Activated T-helper 2 cell treated with anti-CD3 and anti-CD28 coated beads, Interferon-gamma antibody, Interleukin-2, Interleukin-4, amounts not matched to agents 10 μg/mL and 5 μg/mL and 100 μg/mL, durations not matched to agents 14 hours and 24 hours and 36 hours (primary cell): ENCODE data around the gene STAB1. TPM values are rescaled to one million over a fixed set of nuclear protein-coding genes. Genes with fewer than 3 reads are reported as not detected.

Experiments
- DNase-seq: peaks from one replicate; pipeline ENCODE4 v3.0.0; 2021; ENCODE audit warnings: low spot score
- H3K27ac Mint-ChIP-seq: one replicate; pipeline ENCODE4 v1.8.0; 2021; ENCODE audit warnings: mixed read lengths
- H3K27me3 Mint-ChIP-seq: one replicate; pipeline ENCODE4 v1.8.0; 2021; ENCODE audit warnings: low read depth, mixed read lengths
- H3K36me3 Mint-ChIP-seq: one replicate; pipeline ENCODE4 v1.8.0; 2021; ENCODE audit warnings: low read depth, mixed read lengths
- H3K4me1 Mint-ChIP-seq: one replicate; pipeline ENCODE4 v1.8.0; 2021; ENCODE audit warnings: low read depth, mixed read lengths
- H3K4me3 Mint-ChIP-seq: one replicate; pipeline ENCODE4 v1.8.0; 2021; ENCODE audit warnings: low read depth, mild to moderate bottlenecking, moderate library complexity, mixed read lengths
- H3K9me3 Mint-ChIP-seq: one replicate; pipeline ENCODE4 v1.8.0; 2021; ENCODE audit warnings: mixed read lengths
- intact Hi-C: fragments of 100-400 bp; cut with micrococcal nuclease; formaldehyde crosslinking; loops from one replicate; pipeline ENCODE4 v1.15.1; 2023
- total RNA-seq: library from RNA; stranded (reverse); gene quantifications from 2 replicates; pipeline ENCODE4 v1.2.3, GENCODE V29; 2022

The STAB1 gene
- total RNA-seq, 1 donor from 2014 or later: 0.07 TPM

DNA sequence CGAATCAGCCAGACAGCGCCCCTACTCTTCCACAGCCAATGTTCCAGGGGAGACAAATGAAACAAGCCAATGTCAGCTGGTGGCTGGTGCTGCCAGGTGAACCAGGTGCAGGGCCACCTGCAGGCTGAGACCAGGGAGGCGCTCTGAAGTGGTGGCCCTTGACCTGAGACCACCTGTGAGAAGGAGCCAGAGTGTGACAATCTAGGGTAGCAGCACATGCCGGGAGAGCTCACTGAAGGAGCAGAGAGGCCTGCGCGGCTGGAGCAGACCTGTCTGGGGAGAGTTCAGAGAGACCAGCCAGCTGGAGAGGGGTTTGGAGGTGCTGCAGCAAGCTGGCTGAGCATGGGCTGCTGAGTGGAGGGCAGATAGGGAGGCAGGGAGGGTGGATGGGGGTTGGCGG is 693 bp upstream of the STAB1 start:
- Mint-ChIP-seq H3K27me3 (no peaks in the 10 kb centered on the region), H3K9me3 (no peaks in the 10 kb centered on the region), H3K4me1 (no peaks in the 10 kb centered on the region), H3K36me3 (peaks cover 23% of the 10 kb centered on the region), H3K27ac (no peak overlapping the region), H3K4me3 (no peak overlapping the region)
- DNase-seq: no peak
- intact Hi-C loops: no loop called here

DNA sequence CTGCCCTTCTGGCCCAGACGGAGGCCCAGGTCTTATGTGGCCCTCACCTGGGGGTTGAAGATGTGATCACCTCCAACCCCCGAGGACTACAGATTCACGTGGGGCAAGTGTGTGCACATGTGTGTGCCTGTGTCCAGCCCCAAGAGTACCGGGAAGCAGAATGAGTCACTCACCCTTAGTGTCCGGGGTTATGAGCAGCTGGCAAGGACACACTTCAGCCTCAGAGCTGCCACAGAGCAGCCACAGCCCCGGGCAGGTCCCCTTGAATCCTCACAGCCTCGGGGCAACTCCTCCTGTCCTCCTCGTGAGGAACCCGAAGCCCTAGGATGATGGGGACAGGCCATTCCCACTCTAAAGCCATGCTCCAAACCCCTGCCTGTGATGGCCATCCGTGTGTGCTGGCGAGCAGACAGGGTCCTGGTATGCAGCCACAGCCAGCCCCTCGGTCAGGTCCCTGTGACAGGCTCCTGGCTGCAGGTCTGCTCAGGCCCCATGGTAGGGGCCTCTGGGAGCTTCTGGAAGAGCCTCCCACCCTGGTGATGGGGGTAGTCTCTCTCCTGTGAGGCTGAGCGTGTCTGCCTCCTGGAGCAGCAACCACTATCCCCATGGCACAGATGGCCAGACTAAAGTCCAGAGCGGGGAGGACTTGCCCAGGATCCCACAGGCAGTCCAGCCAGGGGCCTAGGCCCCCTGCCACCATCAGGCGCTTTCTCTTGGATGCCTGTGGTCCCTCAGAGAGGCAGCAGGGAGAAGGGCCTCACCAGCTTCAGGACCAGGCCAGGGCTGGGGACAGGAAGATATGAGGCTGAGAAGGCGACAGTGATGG is 852 bp downstream of the STAB1 start:
- Mint-ChIP-seq H3K27ac (no peak overlapping the region), H3K27me3 (no peaks in the 10 kb centered on the region), H3K4me1 (no peaks in the 10 kb centered on the region), H3K9me3 (no peaks in the 10 kb centered on the region), H3K36me3 (peaks cover 17% of the 10 kb centered on the region), H3K4me3 (no peak overlapping the region)
- intact Hi-C loops: no loop called here
- no peak for DNase-seq

DNA sequence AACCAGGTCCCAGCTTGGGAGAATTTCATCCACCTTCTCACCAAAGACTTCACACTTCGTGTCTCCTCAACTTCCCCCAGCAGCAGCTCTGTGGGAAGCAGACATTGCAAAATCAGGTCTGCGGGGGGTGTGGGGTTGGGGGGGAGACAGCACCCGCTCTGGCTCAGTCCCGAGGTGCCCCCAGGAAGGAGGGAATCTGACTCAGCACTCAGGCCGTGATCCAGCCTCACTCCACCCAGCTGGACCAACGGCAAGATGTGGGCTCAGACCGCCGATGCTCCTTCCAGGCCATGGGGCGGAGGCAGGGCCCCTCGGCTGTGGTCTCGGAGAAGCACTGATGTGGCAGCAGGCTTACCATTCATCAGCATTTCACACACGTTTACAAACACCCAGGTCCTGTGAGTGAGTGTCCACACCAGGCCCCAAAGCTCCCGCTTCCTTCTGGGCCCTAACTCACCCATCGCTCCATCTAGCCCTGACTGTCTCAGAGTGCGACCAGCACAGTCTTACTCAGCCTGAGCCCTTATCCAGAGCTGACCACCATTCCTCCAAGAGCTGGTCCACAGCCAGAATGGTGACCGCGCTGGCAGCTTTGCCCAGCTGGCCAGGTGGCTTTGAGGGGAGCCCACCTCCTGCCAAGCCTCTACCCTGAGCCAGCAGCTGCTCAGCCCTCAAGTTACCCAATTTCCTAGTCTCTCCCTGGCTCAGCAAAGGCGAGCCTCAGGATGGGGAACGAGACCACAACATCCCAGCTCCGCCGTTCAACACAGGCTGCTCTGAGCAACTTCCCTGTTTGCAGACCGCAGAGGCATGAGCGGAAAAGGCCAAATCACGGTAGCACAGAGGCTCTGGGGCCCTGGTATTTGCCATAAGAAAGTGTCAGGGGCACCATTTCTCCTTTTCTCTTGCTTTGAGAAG is 3.3 kb downstream of the STAB1 start:
- no peak overlapping the region for H3K4me3 Mint-ChIP-seq
- intact Hi-C loops: no loop called here

DNA sequence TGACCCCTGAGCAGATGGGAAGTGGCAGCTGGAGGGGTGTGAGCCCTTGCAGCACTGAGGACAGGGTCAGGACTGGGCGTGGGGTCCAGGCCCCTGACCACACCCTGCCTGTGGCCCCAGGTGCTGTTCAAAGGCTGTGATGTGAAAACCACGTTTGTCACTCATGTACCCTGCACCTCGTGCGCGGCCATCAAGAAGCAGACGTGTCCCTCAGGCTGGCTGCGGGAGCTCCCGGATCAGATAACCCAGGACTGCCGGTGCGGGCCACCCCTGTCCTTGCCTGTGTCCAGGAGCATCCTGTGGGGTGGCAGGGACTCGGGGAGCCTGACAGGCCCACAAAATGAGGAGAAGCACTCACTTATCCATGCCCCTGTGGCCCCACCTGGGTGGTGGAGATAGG is 5.9 kb downstream of the STAB1 start:
- Mint-ChIP-seq H3K27me3 (no peaks in the 10 kb centered on the region), H3K36me3 (no peaks in the 10 kb centered on the region), H3K4me3 (no peak overlapping the region), H3K4me1 (no peaks in the 10 kb centered on the region), H3K27ac (no peak overlapping the region), H3K9me3 (no peaks in the 10 kb centered on the region)
- intact Hi-C loops: no loop called here
- DNase-seq: no peak

More for the DNA sequence above, 3.3 kb downstream of the STAB1 start:
- Mint-ChIP-seq H3K4me1 (no peaks in the 10 kb centered on the region), H3K9me3 (no peaks in the 10 kb centered on the region), H3K36me3 (no peaks in the 10 kb centered on the region), H3K27ac (no peak overlapping the region), H3K27me3 (no peaks in the 10 kb centered on the region)
- no peak for DNase-seq

DNA sequence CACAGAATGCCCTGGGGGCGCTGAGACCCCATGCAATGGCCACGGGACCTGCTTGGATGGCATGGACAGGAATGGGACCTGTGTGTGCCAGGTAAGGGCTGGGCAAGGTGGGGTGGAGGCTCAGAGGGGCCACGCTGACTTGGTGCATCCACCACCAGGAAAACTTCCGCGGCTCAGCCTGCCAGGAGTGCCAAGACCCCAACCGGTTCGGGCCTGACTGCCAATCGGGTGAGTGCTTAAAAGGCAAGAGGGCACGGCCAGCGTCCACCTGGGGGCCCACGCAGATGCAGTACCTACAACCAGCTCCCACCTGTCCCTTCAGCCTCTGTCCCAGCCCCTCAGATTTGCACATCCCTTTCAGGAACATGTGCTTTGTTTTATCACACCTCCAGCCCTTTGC is 6.9 kb downstream of the STAB1 start:
- H3K27ac Mint-ChIP-seq: no peak overlapping the region
- H3K27me3 Mint-ChIP-seq: no peaks in the 10 kb centered on the region
- intact Hi-C loops: no loop called here
- no peaks in the 10 kb centered on the region for H3K4me1 Mint-ChIP-seq
- H3K4me3 Mint-ChIP-seq: no peak overlapping the region
- no peak for DNase-seq
- H3K36me3 Mint-ChIP-seq: no peaks in the 10 kb centered on the region
- H3K9me3 Mint-ChIP-seq: no peaks in the 10 kb centered on the region

DNA sequence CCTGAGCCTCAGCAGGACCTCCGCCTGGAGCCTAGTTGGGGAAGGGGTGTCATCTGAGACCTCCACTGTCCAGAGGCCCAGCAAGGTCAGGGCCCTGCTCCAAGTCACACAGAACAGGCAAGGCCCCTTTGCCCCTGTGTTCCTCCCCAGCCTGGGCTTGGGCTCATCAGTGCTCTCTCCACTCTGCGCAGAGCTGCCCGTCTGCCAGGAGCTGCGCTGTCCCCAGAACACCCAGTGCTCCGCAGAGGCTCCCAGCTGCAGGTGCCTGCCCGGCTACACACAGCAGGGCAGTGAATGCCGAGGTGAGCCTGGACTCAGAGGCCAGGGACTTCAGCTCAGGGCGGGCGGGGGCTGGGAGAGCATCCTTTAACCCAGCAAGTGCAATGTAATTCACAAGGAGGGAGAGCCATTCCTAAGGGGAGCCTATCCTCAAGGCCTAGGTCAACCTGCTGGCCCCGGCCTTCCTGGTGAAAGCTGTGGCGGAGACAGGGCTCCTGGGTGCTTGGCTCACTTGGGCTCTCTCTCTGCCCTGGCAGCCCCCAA is 7.7 kb downstream of the STAB1 start:
- Mint-ChIP-seq H3K9me3 (no peaks in the 10 kb centered on the region), H3K27me3 (no peaks in the 10 kb centered on the region), H3K4me1 (no peaks in the 10 kb centered on the region), H3K4me3 (no peak overlapping the region), H3K27ac (no peak overlapping the region), H3K36me3 (no peaks in the 10 kb centered on the region)
- DNase-seq: no peak
- intact Hi-C loops: no loop called here

DNA sequence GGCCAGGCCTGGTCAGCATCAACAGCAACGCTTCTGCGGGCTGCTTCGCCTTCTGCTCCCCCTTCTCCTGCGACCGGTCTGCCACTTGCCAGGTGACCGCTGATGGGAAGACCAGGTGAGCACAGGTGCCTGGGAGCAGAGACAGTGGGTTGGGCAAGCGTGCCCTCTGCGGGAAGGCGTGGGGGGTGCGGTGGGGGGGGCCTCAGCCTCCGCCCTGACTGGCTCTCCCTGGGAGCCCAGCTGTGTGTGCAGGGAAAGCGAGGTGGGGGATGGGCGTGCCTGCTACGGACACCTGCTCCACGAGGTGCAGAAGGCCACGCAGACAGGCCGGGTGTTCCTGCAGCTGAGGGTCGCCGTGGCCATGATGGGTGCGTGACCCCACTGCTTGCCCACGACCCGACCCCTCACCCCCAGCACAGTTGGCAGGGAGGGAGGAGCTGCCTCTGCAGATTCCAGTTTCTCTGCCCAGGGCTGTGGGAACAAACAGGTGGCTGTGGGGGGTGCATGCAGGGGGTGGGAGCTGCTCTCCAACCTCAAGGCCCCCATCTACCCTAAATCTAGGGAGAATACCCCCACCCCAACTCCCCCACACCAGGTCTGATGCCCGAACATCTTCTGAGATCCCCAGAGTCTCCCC is 8.8 kb downstream of the STAB1 start:
- no peaks in the 10 kb centered on the region for H3K9me3 Mint-ChIP-seq
- H3K36me3 Mint-ChIP-seq: no peaks in the 10 kb centered on the region
- H3K4me1 Mint-ChIP-seq: no peaks in the 10 kb centered on the region
- H3K27me3 Mint-ChIP-seq: no peaks in the 10 kb centered on the region
- H3K27ac Mint-ChIP-seq: no peak overlapping the region
- intact Hi-C loops: no loop called here
- no peak for DNase-seq
- H3K4me3 Mint-ChIP-seq: no peak overlapping the region

DNA sequence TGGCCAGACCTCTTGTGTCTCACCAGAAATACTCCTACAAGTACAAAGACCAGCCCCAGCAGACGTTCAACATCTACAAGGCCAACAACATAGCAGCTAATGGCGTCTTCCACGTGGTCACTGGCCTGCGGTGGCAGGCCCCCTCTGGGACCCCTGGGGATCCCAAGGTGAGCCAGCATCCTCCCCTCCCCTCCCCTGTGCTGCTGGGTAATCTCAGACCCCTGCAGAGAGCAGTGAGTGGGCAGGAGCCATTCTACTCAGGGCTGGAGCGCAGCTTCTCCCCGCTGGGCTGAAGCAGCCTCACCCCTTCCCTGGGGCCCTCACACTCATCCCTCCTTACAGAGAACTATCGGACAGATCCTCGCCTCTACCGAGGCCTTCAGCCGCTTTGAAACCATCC is 9.8 kb downstream of the STAB1 start:
- Mint-ChIP-seq H3K36me3 (no peaks in the 10 kb centered on the region), H3K27me3 (no peaks in the 10 kb centered on the region), H3K4me1 (no peaks in the 10 kb centered on the region), H3K9me3 (no peaks in the 10 kb centered on the region), H3K27ac (no peak overlapping the region), H3K4me3 (no peak overlapping the region)
- intact Hi-C loops: no loop called here
- DNase-seq: no peak

DNA sequence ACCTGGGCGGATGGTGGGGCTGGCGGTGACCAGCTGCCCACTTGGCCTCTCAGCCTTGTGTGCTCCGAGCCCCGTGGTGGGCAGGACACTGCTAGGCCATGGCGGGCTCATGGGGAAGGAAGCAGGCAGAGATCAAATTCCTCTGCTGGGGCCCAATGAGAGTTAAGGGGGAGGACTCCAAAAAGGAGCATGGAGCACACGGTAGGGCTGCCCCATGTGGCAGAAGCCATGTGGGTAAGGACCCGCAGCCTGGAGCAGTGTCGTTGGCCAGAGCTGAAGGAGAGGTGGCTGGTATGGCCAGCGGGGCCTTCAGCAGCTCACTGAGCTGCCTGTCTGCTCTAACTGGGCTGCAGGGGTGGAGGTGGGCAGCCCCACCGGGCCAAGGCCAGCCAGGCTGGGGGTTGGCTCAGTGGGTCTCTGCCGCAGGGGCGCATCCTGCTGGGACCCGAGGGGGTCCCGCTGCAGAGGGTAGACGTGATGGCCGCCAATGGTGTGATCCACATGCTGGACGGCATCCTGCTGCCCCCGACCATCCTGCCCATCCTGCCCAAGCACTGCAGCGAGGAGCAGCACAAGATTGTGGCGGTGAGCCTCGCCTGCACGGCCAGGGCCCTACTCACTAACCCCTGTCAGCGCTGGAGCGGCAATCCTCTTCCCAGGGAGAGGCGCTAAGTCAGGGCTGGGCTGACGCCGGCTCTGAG is 11.3 kb downstream of the STAB1 start:
- intact Hi-C loops: no loop called here
- Mint-ChIP-seq H3K4me3 (no peak overlapping the region), H3K36me3 (no peaks in the 10 kb centered on the region), H3K9me3 (no peaks in the 10 kb centered on the region), H3K27ac (no peak overlapping the region), H3K27me3 (no peaks in the 10 kb centered on the region), H3K4me1 (no peaks in the 10 kb centered on the region)
- DNase-seq: no peak

DNA sequence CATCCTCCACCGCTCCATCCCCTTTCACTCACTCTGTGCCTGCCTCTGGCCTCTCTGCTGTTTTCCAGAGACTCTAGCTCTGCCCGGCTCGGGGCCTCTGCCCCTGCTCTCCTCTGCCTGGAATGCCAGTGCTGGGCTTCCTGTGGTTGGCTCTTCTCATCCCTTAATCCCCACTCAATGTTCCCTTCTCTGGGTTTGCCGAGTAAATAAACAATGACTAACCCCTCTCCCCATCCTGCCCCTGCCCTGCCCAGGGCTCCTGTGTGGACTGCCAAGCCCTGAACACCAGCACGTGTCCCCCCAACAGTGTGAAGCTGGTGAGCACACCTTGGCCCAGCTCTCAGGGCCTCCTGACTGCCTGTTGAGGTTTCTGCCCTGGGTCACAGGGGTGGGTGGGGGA is 12.2 kb downstream of the STAB1 start:
- Mint-ChIP-seq H3K4me1 (no peaks in the 10 kb centered on the region), H3K27me3 (no peaks in the 10 kb centered on the region), H3K4me3 (no peak overlapping the region), H3K27ac (no peak overlapping the region), H3K36me3 (no peaks in the 10 kb centered on the region), H3K9me3 (no peaks in the 10 kb centered on the region)
- intact Hi-C loops: no loop called here
- no peak for DNase-seq

DNA sequence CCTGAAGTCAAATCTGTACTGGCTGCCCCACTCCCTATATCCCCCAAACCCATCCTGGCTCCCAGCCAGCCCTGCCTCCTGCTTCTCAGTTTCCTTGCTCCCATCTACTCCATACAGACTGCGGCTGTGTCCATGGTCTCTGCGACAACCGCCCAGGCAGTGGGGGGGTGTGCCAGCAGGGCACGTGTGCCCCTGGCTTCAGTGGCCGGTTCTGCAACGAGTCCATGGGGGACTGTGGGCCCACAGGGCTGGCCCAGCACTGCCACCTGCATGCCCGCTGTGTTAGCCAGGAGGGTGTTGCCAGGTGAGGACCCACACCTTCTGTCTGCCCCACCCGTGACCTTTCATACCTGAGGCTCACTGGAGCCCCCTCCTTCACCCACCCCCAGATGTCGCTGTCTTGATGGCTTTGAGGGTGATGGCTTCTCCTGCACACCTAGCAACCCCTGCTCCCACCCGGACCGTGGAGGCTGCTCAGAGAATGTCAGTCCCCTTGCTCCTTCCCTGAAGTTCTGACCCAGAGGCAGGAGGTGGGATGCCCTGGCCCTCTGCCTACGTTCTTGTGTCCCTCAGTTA is 14.7 kb downstream of the STAB1 start:
- Mint-ChIP-seq H3K36me3 (no peaks in the 10 kb centered on the region), H3K9me3 (no peaks in the 10 kb centered on the region), H3K4me3 (no peak overlapping the region), H3K27ac (no peak overlapping the region), H3K4me1 (no peaks in the 10 kb centered on the region), H3K27me3 (no peaks in the 10 kb centered on the region)
- no peak for DNase-seq
- intact Hi-C loops: no loop called here

DNA sequence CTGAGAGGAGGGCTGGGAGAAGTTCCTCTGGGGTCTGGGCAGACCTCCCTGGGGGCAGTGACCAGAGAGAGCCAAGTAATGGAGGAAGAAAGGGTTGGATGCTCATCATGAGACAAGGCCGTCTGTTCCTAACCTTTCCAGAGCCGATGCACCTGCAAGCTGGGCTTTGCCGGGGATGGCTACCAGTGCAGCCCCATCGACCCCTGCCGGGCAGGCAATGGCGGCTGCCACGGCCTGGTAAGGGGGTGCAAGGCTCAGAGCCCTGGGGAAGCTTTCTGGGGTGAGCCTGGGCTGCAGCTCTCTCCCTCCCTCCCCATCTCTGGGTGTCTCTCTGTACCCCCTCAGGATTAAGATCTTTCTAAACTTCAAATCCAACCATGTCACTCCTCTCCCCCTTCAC is 16.4 kb downstream of the STAB1 start:
- no peaks in the 10 kb centered on the region for H3K36me3 Mint-ChIP-seq

More for the DNA sequence above, 16.4 kb downstream of the STAB1 start:
- no peak overlapping the region for H3K4me3 Mint-ChIP-seq
- no peak for DNase-seq
- no peaks in the 10 kb centered on the region for H3K9me3 Mint-ChIP-seq
- H3K4me1 Mint-ChIP-seq: no peaks in the 10 kb centered on the region
- intact Hi-C loops: no loop called here
- H3K27ac Mint-ChIP-seq: no peak overlapping the region
- H3K27me3 Mint-ChIP-seq: no peaks in the 10 kb centered on the region
